HG02642 (cell line): ENCODE measurements around the gene RAB26.
"Not testable (repeated sequence)": the region's sequence is repeated elsewhere in the genome, so short reads cannot be mapped to it uniquely, and the experiment has no call there.

Experiments used
- ATAC-seq: cut with Tn5 transposase; IDR thresholded peaks from one replicate; pipeline ENCODE4 v1.9.1; 2021; ENCODE audit warnings: mild to moderate bottlenecking; ENCODE audit not compliant: unreplicated experiment, poor library complexity

RAB26 gene, protein sequence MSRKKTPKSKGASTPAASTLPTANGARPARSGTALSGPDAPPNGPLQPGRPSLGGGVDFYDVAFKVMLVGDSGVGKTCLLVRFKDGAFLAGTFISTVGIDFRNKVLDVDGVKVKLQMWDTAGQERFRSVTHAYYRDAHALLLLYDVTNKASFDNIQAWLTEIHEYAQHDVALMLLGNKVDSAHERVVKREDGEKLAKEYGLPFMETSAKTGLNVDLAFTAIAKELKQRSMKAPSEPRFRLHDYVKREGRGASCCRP

GRCh38 chr16:2147981-2148671 lies at the start of gene RAB26:
RAB26 (plus strand) TSS chr16:2148625; CDS start chr16:2148784, 159 bp downstream.
- peak; percentile 37 for ATAC-seq

DNA sequence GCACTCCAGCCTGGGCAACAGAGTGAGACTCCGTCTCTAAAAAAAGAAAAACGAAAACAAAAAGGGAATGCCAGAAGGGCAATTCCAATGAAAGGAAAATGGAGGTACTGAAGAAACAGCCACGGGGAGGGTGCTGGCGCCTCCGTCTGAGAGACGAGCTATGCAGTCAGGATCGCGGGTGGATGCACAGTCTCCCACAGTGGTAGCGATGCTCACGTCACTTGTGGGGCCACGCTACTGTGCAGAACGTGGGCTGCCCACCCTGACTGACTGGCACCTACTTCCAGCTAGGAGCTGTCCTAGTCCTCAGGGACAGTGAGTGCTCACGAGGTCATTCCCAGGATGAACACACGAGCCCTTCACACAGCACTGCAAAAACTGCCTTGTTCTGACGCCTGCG lies 46.8 kb upstream of the RAB26 start:
- ATAC-seq = not testable (repeated sequence)

- no peak for ATAC-seq
Observed at GRCh38 chr16:2102471-2102870, 46.0 kb upstream of the RAB26 start.

- not testable (repeated sequence) for ATAC-seq
Observed at GRCh38 chr16:2104464-2104863, 44.0 kb upstream of the RAB26 start.

DNA sequence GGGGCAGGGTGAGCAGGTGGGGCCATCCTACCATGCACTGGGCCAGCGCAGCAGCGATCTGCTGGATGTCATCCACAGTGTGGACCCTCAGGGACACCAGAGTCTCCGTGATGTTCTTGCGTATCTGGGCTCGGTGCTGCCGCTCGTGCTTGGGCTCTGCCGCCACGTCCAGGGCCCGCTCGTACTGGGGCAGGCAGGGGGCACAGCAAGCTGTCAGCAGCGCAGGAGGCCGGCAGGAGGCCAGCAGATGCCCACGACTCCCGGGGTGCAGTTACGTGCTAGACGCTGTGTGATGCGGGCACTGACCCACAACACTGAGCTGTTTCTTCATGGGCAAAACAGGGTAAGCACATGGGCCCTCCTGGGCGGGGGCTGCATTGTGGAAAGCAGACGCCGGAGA lies 43.1 kb upstream of the RAB26 start:
- not testable (repeated sequence) for ATAC-seq

GRCh38 chr16:2105769-2106168 lies 42.7 kb upstream of the RAB26 start:
- ATAC-seq = not testable (repeated sequence)

- not testable (repeated sequence) for ATAC-seq
Observed at GRCh38 chr16:2106211-2106610, 42.2 kb upstream of the RAB26 start.

GRCh38 chr16:2107121-2107790 lies 41.2 kb upstream of the RAB26 start:
- not testable (repeated sequence) for ATAC-seq

- ATAC-seq = not testable (repeated sequence)
Observed at GRCh38 chr16:2107791-2108125, 40.7 kb upstream of the RAB26 start.

- ATAC-seq = not testable (repeated sequence)
Observed at GRCh38 chr16:2108446-2109270, 39.8 kb upstream of the RAB26 start.

DNA sequence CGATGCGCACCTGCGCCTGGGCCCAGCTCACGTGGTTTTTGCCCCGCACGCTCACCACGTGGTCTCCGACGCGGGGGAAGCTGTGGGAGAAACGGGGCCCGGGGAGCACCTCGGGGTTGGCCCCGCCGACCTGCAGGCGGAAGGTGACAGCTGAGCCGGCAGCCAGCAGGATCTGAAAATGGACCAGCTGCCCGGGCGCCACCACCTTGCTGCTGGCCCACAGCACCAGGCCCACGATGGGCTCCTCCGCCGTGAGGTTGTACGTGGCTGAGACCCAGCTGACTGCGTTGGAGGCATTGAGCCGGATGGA lies 39.2 kb upstream of the RAB26 start:
- ATAC-seq = not testable (repeated sequence)

DNA sequence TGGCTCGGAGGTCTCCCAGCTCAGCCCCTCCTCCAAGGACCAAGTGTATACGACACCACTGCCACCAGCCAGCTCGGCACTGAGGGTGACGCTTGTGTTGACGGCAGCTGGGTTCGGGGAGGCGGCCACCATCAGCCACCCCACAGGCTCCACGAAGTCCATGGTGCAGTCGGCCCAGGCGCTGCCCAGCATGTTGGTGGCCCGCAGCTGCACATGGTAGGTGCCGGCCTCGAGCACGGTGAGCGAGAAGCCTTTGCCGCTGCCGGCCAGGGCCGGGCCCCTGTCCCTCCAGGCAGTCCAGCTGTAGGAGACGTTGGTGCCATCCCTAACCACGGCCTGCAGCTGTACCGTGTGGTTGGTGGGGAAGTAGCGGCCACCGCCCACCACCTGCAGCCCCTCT lies 38.6 kb upstream of the RAB26 start:
- ATAC-seq = not testable (repeated sequence)

- ATAC-seq = not testable (repeated sequence)
Observed at GRCh38 chr16:2110332-2111008, 38.0 kb upstream of the RAB26 start.

- not testable (repeated sequence) for ATAC-seq
Observed at GRCh38 chr16:2111009-2111353, 37.4 kb upstream of the RAB26 start.

GRCh38 chr16:2111412-2112335 lies 36.8 kb upstream of the RAB26 start:
- ATAC-seq = not testable (repeated sequence)

DNA sequence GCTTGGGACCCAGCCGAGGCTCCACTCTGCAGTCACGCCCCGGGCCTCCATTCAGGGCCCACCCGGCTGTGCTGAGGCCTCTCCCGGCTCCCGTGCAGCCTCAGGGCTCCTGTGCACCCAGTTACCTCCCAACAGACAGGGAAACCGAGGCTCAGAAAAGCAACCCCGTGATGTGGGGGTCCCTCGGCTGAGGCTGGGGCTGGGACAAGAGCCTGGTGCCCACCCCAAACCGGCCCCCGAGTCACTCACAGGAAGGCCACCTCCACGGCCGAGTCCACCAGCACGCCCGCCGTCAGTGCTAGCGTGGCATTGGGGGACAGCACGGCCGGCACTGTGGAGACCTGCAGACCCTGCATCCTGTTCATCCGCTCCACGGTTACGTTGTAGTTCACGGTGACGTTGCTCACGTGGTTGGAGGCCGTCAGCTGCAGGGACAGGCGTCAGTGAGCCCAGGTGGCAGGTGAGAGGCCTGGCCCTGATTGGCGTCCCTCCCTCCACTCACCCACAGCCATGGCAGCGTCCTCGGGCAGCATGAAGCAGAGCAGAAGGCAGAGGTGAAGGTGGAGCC lies 35.8 kb upstream of the RAB26 start:
- ATAC-seq = not testable (repeated sequence)

DNA sequence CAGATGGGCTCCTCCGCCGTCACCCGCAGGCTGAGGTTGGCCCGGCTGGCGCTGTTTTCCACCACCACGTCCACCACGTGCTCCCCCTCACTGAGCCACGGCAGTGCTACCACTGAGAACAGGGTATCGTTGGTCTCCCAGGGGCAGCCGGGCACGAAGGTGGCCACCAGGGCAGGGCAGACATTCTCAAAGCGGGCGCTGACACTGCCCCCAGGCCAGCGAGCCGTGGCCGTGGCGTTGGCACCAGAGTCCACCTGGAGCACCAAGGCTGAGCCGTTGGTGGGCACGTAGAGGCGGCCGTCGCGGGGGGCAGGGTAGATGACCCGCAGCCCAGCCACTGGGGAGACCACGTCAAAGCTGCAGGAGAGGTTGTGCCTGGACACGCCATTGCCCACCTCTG lies 34.2 kb upstream of the RAB26 start:
- not testable (repeated sequence) for ATAC-seq

GRCh38 chr16:2114885-2115590 lies 33.4 kb upstream of the RAB26 start:
- not testable (repeated sequence) for ATAC-seq
